ENCODE data around the gene DIP2A.

DIP2A gene

DNA sequence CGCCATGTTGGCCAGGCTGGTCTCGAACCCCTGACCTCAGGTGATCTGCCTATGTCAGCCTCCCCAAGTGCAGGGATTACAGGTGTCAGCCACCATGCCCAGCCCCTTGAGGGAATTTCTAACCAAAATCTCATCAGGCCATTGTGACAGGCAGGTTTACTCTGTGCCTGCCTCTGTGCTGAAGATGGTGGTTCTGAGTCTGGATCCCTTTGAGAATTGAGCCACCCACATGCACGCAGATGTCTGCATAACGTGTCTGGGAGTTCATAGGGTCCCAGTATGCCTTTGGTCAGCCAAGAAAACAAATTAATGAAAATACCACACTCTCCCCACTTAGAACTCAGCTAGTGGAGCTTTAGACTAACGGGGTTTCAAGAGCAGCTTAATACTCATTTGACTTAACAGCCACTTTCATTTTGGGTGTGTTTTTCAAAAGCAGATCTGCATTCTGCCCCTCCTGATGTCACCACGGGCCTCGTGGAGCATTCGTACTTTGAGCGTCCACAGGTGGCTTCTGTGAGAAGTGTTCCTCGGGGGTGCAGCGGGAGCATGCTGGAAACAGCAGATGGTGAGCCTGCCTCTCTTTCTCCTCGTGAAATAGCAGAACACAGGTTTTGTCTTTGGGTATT, 45.3 kb downstream of the DIP2A start:
- DNase-seq (ENCODE audit: low read depth): no peak
- TF ChIP-seq, protein P1, sequence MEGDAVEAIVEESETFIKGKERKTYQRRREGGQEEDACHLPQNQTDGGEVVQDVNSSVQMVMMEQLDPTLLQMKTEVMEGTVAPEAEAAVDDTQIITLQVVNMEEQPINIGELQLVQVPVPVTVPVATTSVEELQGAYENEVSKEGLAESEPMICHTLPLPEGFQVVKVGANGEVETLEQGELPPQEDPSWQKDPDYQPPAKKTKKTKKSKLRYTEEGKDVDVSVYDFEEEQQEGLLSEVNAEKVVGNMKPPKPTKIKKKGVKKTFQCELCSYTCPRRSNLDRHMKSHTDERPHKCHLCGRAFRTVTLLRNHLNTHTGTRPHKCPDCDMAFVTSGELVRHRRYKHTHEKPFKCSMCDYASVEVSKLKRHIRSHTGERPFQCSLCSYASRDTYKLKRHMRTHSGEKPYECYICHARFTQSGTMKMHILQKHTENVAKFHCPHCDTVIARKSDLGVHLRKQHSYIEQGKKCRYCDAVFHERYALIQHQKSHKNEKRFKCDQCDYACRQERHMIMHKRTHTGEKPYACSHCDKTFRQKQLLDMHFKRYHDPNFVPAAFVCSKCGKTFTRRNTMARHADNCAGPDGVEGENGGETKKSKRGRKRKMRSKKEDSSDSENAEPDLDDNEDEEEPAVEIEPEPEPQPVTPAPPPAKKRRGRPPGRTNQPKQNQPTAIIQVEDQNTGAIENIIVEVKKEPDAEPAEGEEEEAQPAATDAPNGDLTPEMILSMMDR (IDR thresholded peaks at IDR 0.05; ENCODE audit: control insufficient read depth, insufficient read depth, low read depth, low read length, missing control alignments): no peak
- no peak overlapping the region for H3K4me3 ChIP-seq (ENCODE audit: control insufficient read depth, low read depth, low read length)

DNA sequence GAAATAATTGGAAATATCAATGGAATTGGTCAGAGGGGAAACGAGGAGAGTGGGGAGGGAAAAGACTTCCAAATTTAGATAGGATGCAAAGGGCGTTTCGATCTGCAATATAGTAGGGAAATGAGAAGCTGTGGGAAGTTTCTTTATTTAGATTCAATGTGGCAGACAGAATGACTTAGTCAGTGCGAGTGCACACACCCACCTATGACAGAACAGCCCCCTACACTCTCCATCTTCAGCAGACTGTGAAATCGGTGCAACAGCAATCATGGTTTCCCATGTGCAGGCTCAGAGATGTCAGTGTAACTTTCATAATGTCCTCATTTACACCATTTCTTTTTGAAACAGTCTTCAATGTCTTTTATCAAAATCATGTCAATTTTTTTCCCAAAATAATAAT, 46.0 kb downstream of the DIP2A start:
- no peak for DNase-seq (ENCODE audit: low read depth)
- no peak overlapping the region for H3K4me3 ChIP-seq (ENCODE audit: control insufficient read depth, low read depth, low read length)
- TF ChIP-seq, protein P1 (IDR thresholded peaks at IDR 0.05; ENCODE audit: control insufficient read depth, insufficient read depth, low read depth, low read length, missing control alignments): no peak

DNA sequence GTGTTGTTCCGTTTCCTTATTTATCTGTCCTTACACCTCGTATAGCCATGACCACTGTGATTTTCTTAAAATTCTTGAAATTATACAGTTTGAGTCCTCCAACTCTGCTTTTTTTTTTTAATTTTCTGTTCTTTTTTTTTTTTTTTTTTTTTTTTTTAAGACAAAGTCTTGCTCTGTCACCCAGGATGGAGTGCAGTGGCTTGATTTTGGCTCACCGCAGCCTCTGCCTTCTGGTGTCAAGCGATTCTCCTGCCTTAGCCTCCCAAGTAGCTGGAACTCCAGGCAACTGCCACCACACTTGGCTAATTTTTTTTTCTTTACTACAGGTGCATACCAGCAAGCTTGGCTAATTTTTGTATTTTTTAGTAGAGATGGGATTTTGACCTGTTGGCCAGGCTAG, 48.9 kb downstream of the DIP2A start:
- no peak for DNase-seq (ENCODE audit: low read depth)
- TF ChIP-seq, protein P1 (IDR thresholded peaks at IDR 0.05; ENCODE audit: control insufficient read depth, insufficient read depth, low read depth, low read length, missing control alignments): no peak
- H3K4me3 ChIP-seq (ENCODE audit: control insufficient read depth, low read depth, low read length): no peak overlapping the region

DNA sequence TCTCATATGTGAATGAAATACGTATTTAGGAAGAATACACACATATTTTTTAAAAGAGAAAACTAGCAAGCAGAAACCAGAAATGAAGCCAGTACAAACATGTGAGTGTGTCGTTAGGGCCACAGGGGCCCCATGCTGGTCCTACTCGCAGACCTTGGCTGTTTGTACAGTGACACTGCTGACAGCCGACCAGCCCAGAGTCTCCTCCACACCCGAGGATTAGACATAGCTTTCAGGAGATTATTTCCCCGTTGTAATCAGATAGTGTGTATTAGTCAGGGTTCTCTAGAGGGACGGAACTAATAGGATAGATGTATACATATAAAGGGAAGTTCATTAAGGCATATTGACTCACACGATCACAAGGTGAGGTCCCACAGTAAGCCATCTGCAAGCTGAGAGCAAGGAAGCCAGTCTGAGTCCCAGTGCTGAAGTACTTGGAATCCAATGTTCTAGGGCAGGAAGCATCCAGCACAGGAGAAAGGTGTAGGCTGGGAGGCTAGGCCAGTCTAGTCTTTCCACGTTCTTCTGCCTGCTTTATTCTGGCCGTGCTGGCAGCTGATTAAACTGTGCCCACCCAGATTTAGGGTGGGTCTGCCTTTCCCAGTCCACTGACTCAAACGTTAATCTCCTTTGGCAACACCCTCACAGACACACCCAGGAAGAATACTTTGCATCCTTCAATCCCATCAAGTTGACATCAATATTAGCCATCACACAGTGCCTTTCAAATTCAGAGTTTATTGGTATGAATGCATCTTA, 51.2 kb downstream of the DIP2A start:
- no peak overlapping the region for H3K4me3 ChIP-seq (ENCODE audit: control insufficient read depth, low read depth, low read length)
- TF ChIP-seq, protein P1 (IDR thresholded peaks at IDR 0.05; ENCODE audit: control insufficient read depth, insufficient read depth, low read depth, low read length, missing control alignments): no peak
- no peak for DNase-seq (ENCODE audit: low read depth)

DNA sequence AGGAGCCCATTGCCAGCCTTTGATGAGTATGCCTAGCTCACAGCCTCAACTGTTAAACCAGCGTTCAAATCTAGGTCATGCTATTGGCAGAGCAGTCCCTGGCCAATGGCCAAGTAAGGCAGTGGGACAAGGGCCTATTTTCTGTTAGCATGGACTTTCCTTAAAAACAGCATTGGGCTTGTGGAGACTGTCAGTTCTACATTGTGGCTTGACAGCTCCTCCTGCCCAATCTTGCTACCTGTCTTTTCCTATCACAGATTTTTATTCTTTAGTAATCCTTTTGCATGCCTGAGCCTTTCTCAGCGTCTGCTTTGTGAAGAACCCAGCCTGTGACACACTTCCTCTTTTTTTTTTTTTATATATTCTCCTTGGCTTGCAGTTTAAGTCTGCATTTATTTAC, 56.4 kb downstream of the DIP2A start:
- TF ChIP-seq, protein P1 (IDR thresholded peaks at IDR 0.05; ENCODE audit: control insufficient read depth, insufficient read depth, low read depth, low read length, missing control alignments): no peak
- no peak for DNase-seq (ENCODE audit: low read depth)

DNA sequence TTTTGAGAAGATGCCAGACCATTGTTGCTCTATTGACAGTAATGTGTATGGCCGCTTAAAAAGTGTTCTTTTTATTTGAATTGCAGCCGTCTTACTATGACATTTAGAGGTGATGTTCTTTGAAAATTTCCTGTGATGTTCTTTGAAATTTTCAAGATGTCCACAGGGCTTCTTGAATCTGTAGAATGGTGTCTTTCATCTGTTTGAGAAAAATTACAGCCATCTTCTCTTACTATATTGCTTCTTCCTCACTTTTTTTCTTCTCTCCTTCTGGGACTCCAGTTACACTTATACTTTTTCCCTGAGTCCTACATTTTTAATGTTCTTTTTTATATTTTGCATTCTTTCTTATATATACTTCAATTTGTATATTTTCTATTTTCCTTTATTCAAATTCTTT, 57.4 kb downstream of the DIP2A start:
- no peak for DNase-seq (ENCODE audit: low read depth)
- no peak overlapping the region for H3K4me3 ChIP-seq (ENCODE audit: control insufficient read depth, low read depth, low read length)
- TF ChIP-seq, protein P1 (IDR thresholded peaks at IDR 0.05; ENCODE audit: control insufficient read depth, insufficient read depth, low read depth, low read length, missing control alignments): no peak

More for the DNA sequence above, 56.4 kb downstream of the DIP2A start:
- H3K4me3 ChIP-seq (ENCODE audit: control insufficient read depth, low read depth, low read length): no peak overlapping the region

All from AG09309 (cell line).